HepG2 (cell line): ENCODE results near the gene SYNM.

Experiments used
- FOXJ3 ChIP-seq: sonication (generic); formaldehyde crosslinking; IDR thresholded peaks from 2 replicates; pipeline ENCODE4 v1.4.0; 2020; ENCODE audit warnings: missing genetic modification reagents, mild to moderate bottlenecking, borderline replicate concordance
- FOXM1 ChIP-seq: sonication (generic); formaldehyde crosslinking; IDR thresholded peaks from 2 replicates; pipeline ENCODE4 v1.5.0; 2020; ENCODE audit warnings: missing genetic modification reagents
- POLR2AphosphoS5 ChIP-seq: IDR thresholded peaks from 2 replicates; pipeline ENCODE4 v1.6.1; 2012; ENCODE audit warnings: low read depth, low read length
- TF ChIP-seq, protein P1 (sequence below): IDR thresholded peaks from 2 replicates; pipeline ENCODE4 v1.6.1; 2016; ENCODE audit warnings: control low read depth
- TF ChIP-seq, protein P2 (sequence below): sonication (generic); formaldehyde crosslinking; IDR thresholded peaks from 2 replicates; pipeline ENCODE4 v1.4.0; 2020; ENCODE audit warnings: missing genetic modification reagents, borderline replicate concordance
- TF ChIP-seq, protein P3 (sequence below): sonication (generic); formaldehyde crosslinking; IDR thresholded peaks from 2 replicates; pipeline ENCODE4 v1.5.0; 2020; ENCODE audit warnings: missing genetic modification reagents

DNA sequence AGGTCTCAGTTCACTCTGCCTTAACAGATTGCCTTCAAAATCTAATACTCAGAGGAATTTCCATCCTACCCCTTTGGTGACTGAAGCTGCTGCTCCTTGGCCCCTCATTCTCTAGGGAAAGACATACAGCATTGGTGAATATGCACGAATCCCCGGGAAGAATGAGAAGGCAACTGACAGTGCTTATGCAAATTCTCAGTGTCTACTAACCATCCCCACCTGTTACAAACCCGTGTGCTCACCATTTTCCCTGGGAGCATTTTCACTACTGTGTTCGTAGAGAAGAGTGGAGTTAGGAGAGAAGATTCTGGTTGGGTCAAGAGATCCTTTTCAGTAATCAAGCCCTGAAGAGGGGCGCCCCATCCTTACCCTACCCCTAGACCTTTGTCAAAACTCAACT lies 37.7 kb downstream of the SYNM start:
- TF ChIP-seq, protein P1, sequence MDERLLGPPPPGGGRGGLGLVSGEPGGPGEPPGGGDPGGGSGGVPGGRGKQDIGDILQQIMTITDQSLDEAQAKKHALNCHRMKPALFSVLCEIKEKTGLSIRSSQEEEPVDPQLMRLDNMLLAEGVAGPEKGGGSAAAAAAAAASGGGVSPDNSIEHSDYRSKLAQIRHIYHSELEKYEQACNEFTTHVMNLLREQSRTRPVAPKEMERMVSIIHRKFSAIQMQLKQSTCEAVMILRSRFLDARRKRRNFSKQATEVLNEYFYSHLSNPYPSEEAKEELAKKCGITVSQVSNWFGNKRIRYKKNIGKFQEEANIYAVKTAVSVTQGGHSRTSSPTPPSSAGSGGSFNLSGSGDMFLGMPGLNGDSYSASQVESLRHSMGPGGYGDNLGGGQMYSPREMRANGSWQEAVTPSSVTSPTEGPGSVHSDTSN (CRISPR knock-in tag) = no peak
- TF ChIP-seq, protein P2, sequence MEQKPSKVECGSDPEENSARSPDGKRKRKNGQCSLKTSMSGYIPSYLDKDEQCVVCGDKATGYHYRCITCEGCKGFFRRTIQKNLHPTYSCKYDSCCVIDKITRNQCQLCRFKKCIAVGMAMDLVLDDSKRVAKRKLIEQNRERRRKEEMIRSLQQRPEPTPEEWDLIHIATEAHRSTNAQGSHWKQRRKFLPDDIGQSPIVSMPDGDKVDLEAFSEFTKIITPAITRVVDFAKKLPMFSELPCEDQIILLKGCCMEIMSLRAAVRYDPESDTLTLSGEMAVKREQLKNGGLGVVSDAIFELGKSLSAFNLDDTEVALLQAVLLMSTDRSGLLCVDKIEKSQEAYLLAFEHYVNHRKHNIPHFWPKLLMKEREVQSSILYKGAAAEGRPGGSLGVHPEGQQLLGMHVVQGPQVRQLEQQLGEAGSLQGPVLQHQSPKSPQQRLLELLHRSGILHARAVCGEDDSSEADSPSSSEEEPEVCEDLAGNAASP = no peak
- no peak for TF ChIP-seq FOXJ3
- TF ChIP-seq POLR2AphosphoS5 = no peak
- TF ChIP-seq, protein P3, sequence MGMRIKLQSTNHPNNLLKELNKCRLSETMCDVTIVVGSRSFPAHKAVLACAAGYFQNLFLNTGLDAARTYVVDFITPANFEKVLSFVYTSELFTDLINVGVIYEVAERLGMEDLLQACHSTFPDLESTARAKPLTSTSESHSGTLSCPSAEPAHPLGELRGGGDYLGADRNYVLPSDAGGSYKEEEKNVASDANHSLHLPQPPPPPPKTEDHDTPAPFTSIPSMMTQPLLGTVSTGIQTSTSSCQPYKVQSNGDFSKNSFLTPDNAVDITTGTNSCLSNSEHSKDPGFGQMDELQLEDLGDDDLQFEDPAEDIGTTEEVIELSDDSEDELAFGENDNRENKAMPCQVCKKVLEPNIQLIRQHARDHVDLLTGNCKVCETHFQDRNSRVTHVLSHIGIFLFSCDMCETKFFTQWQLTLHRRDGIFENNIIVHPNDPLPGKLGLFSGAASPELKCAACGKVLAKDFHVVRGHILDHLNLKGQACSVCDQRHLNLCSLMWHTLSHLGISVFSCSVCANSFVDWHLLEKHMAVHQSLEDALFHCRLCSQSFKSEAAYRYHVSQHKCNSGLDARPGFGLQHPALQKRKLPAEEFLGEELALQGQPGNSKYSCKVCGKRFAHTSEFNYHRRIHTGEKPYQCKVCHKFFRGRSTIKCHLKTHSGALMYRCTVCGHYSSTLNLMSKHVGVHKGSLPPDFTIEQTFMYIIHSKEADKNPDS (CRISPR knock-in tag) = no peak
- TF ChIP-seq FOXM1 (CRISPR knock-in tag) = no peak
